NCI-H526 treated with DMSO at 0.1 percent for 48 hours (cell line): ENCODE measurements around the gene CDC42EP2.
A peak's percentile ranks its signal among the peaks of the same experiment; 100 is the strongest.

Experiments
- DNase-seq: peaks from one replicate; lab custom pipeline; 2025; lab: John Stamatoyannopoulos, UW

CDC42EP2 gene

GRCh38 chr11:65314501-65315203 lies at the start of gene CDC42EP2:
TSS of gene CDC42EP2 (plus strand) at chr11:65314866. CDS start at chr11:65320899, 6,033 bp downstream.
- DNase-seq = peak; percentile 68

DNA sequence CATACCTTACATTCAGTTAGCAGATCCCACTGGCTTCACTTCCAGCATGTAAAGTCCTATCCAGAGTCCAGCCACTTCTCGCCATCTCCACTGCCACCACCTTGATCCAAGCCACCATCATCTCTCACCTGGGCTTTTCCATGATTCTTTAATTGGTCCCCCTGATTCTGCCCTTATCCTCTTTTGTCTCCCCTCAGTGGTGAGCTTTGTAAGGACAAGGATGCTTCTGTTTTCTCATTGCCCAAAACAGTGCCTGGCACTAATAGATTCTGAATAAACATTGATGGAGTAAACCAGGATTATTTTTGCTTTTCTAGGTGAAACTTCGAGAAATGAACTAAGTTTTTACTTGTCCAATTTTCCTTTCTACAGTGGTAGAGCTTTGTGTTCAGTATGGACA lies 48.5 kb upstream of the CDC42EP2 start:
- peak; percentile 11 for DNase-seq

DNA sequence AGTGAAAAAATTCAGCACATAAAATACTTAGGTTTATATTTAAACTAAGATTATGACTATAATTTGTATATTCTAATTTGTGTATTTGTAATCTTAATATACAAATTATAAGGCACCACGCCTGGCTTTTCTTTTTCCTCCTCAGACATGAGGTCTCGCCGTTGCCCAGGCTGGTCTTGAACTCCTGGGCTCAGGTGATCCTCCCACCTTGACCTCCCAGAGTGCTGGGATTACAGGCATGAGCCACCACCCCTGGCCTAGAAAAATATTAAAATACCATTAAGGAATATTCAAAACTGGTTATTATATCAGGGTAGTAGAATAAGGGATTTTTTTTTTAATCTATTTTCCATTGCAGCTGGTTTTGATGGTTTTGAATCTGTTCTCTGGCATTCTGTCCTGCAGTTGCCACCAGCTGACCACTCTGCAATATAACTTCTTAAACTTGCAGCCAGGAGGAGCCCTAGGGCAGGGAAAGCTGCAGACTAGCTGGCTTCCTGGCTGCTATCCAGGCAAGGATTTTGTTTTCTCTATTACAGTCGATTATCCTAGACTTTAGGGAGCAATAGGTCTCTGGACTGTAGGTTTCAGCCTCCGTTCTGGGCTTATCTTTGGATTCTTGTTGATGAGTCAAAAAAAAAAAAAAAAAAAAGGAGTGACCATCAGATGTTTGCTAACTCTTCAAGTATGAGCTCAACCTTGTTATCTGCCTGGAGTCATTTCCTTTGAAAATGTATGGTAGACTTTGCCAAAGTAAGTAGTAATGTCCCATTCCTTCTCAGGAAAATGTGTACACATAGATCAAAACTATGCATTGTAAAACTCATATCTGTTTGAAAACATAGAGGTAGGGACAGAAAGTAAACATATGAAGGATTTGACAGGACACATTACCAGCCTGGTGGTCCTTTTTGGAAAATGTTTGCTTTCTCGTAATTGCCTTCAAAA lies 39.7 kb upstream of the CDC42EP2 start:
- DNase-seq = peak; percentile 62

GRCh38 chr11:65275906-65276305 lies 38.8 kb upstream of the CDC42EP2 start:
- DNase-seq = no peak

DNA sequence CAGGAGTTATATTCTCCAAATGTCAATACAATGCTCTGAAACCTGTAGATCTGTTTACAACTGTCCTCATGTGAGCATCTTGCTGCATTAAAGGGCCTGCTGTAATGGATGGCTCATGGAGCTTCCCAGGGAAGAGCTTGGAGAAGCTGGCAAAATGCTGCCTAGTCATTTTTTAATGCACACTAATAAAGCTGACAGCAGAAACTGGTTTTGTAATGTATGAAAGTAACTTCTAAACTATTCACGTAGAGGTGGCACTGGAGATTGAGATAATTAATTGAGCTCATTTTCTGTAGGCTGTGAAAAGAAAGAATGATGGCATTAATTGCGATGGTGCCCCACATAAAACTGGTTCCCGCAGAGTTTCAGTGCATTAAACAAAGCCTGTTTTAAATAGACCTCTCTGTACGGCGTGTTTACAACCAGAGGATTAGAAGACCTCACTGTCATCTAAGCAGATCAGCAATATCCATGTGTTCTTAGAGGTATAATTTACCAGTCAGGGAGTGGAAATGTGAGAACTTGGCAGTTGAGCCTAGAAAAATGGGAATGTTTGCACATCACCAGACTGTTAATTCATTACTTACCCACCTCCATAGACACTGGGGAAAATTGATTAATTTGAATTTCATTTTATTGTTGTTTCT lies 36.9 kb upstream of the CDC42EP2 start:
- peak; percentile 10 for DNase-seq

- no peak for DNase-seq
Observed at GRCh38 chr11:65278356-65278755, 36.3 kb upstream of the CDC42EP2 start.

DNA sequence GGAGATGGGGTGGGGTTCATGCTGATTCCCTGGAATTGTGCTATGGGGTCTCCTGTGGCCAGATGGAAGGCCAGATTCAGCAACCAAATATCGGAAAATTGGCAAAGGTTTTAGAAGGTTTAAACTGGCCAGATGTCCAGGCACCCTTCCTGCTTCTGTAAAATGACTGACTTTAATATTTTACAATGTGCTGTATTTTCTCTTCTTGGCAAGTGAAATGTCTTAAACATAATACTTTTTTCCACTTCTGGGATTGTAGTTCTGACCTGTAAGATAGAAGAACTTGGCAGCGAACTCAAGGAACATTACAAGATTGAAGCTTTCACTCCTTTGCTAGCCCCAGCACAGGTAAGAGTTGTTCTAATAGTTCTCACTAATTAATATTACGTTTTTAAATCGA lies 35.4 kb upstream of the CDC42EP2 start:
- DNase-seq = no peak

DNA sequence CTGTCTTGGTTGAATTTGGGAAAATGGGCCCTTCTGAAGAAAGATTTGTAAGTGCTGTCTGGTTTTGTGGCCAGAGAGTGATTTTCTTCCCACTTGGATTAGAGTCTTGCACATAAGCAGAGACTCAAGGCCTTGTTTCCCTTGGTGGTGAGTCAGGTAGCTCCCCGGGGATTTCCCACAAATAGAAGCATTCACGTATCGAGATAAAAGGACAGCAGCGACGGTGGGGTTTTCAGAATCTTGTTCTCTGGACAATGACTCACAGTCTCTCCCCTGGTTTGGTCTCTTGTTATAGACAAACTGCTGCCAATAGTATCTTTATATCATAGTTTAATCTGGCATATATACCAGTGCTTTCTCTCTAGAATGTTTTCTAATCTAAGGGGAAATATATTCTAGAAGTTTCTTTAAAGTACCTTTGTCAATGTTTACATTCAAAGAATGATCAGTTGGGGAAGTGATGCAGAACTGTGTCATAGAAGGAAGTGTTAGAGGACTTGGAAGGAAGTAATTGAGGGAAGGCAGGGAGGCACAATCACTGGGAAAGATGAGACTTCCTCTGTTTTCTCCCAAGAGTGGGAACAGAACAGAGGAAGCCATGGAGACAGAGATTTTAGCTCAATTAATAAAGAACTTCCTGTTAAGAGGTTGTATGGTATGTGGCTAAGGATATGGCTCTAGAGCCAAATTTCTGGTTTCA lies 34.8 kb upstream of the CDC42EP2 start:
- DNase-seq = no peak

DNA sequence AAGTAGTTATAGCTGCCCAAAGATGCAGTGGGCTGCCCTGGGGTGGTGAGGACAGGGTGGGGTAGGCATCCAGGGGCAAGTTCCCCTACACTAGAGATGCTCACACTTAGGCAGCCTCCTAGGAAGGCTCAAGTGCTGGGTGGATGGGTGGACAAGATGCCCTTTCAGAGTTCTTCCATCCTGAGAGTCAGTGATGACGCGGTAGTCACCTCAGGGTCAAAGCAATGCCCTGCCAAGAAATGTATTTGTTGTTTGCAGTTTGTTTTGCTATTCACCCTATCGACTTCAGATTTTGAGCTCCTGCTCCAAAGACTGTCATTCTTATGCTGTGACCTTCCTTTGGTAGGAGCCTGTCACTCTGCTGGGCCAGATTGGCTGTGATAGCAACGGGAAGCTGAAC lies 34.0 kb upstream of the CDC42EP2 start:
- DNase-seq = no peak

DNA sequence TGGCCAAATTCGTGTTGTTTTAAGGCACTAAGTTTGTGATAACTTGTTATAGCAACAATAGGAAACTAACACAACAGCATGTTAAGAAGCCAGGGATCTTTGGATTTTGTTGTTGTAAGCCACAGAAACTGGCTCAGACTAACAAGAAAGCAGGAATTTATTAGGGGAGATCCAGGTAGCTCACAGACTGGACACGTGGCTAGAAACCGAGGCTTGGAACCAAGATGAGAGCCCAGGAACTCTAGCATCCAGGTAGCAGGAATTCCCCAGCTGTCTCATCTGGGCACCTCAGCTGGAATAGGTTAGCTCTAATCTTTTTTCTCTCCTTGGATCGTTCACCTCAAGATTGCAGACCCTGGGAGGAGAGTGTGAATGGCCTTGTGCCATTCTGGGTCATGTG lies 28.0 kb upstream of the CDC42EP2 start:
- no peak for DNase-seq

GRCh38 chr11:65287601-65288000 lies 27.1 kb upstream of the CDC42EP2 start:
- DNase-seq = no peak

DNA sequence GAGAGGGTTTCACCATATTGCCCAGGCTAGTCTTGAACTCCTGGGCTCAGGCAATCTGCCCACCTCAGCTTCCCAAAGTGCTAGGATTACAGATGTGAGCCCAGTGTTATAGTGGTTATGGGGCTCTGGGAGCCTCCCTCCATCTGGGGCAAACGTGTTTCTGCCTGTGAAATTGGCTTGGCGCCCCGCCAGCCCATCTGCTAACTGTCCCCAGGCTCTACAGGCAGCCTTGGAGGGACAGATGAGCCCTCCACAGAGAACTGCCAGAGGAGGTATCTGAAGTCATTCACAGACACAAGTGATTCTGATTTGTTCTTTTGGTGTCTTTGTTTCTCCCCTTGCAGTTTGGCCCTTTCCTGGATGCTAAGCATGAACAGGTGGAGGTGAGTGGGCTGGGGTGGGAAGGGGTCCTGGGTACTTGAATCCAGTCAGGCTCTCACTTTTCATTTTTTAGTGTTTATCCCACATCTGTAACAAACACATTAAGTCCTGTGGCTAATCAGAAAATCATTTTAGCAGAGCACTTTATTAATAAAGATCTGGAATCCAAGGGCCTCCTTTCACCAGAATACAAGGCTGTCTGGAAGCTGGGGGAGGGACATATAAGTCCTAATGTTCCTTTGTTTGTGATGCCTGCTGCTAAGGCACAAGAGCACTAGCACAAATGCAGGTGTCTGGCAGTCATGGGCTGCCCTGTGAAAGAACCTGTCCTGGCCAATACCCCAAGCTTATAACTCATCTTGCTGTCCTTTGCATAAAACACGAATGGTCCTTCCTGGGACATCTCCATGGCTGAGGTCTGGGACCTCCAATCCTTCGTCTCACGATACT lies 25.7 kb upstream of the CDC42EP2 start:
- DNase-seq = no peak

GRCh38 chr11:65290448-65291165 lies 24.1 kb upstream of the CDC42EP2 start:
- DNase-seq = no peak

- no peak for DNase-seq
Observed at GRCh38 chr11:65291613-65292012, 23.1 kb upstream of the CDC42EP2 start.

GRCh38 chr11:65292890-65293289 lies 21.8 kb upstream of the CDC42EP2 start:
- no peak for DNase-seq

- DNase-seq = no peak
Observed at GRCh38 chr11:65293909-65294381, 20.7 kb upstream of the CDC42EP2 start.

DNA sequence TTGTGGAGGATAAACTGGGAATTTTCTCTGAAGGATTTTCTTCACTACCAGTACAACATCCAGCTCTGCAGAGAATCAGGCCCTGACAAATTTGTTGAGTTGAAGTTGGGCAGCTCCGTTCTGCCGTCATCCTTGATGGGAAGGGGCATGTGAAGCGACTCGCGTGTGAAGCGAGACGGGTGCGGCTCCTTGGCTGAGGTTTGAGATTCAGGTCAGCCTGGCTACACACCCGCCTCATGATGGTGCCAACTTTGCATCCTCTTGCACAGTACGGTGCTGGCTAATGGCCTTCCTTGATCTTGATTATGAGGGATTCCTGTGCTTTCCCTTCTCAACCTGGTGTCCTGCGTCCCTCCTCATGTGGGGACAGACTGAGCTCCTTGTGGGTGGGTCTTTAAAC lies 19.7 kb upstream of the CDC42EP2 start:
- DNase-seq = no peak

DNA sequence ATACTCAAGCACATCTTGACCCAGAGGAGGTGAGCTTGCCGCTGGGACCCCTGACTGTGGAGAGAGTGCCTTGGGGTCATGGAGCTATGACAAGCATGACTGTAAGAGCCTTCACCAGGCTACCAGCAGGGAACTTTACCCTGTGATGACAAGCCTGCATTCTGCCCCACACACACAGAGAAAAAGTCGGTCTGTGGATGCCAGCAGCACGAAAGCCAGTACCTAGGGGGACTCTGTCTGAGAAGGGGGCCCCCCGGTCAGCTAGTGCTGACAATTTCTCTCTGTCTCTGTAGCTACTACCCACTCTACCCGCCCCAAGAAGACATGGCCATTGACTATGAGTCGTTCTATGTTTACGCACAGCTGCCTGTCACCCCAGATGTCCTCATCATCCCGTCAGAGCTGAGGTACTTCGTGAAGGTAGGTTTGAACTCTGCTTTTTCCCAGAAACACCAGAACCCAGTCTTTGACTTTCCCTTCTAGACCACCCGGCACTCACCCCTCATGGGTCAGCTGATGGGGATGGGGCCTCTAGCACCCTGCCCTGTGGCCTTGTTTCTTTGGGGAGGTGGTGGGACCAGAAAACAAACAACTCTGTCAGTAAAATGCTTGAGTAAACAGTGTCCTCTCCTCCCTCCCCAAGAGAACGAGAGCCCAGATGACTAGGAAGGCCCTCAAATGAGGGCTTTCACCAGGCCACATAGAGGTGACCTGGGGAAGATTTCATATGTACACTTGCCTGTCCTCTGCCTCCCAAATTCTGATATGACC lies 18.9 kb upstream of the CDC42EP2 start:
- DNase-seq = no peak

DNA sequence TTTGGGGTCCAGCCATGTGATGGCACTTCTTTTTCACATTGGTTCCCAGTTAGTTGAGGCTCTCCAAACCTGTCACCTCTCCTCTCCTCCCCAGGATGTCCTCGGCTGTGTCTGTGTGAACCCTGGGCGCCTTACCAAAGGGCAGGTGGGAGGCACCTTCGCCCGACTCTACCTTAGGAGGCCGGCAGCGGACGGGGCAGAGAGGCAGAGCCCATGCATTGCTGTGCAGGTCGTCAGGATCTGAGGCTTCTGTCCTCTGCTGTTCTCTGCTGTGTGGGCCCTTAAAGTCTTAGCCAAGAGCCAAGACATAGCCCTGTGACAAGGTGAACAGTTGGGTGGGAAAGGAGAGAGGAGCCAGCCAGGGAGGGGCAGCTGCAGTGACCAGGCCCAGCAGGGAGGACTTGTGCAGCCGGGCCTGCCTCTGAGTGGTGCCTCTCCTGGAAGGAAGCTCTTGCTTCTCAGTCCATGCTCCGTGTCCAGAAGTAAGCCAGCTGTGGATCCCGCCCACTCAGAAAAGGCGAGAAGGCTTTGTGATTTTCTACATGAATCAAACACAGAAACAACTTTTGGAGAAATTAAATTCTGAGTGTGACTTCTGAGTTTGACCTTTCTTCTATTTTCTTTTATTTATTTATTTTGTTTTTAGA lies 17.5 kb upstream of the CDC42EP2 start:
- DNase-seq = no peak
